Endometrium (tissue), 2 donors: Measurements from ENCODE around the gene NEGR1.
A peak's percentile ranks its signal among the peaks of the same experiment; 100 is the strongest.

Experiments used
- FAIRE-seq: peaks from 2 replicates; lab custom pipeline; 2012; peaks lifted over from hg19 to GRCh38; lab: Jason Lieb, UNC
- donor health status: control.
- donor health status: control.

Gene NEGR1

GRCh38 chr1:72117621-72118020 lies 164.7 kb downstream of the NEGR1 start:
- FAIRE-seq: no peak

DNA sequence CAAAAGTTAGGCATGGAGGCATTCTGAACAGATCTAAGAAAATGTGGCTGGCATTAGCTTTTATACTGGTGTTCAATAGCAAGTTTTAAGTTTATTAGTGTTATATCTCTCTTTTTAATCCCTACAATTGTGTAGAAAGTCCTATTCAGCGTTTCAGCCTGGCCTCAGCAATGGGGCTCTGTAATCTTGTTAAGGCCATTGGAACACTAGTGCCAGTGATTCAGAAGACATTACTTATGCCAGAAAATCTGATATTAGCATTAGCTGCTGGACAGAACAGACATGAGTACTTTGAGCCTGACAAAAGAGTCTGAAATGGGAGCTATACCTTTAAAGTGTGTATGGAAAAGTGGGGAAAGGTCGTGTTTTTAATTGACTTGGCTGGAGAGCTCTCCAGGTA lies 167.0 kb downstream of the NEGR1 start:
- FAIRE-seq: no peak

DNA sequence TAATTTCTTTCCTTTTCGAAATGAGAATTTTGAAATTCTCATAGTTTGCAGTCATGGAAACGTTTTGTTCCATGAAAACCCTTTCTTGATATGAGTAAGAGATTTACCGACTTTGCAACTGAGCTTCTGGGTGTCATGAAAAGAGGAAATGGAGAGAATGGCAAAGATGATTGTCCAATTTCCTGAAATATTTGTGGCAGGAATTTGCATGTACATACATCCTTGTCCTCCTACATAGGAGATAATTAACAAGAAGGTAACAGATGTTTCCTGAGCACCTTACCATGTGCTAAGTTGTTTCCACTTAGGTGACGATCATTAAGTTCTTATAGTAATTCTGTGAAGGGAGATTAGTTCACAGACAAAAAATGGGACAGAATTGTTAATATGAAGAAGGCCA lies 170.7 kb downstream of the NEGR1 start:
- FAIRE-seq: no peak

DNA sequence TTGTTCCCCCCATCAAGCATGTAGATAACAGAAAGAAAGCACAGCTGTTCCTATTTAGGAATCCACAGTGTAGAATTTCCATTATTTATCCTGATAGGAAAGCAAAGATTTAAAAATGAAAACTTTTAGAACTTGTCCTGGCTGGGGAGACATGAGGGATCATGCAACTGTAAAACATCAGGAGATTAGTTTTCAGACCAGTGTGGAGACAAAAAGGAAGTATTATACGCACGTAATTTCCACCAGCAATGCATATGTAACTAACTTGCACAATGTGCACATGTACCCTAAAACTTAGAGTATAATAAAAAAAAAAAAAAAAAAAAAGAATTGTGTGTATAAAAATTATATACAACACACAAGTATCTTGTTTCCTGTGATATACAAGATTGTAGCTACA lies 172.4 kb downstream of the NEGR1 start:
- FAIRE-seq: no peak

GRCh38 chr1:72105201-72105600 lies 177.1 kb downstream of the NEGR1 start:
- no peak for FAIRE-seq

DNA sequence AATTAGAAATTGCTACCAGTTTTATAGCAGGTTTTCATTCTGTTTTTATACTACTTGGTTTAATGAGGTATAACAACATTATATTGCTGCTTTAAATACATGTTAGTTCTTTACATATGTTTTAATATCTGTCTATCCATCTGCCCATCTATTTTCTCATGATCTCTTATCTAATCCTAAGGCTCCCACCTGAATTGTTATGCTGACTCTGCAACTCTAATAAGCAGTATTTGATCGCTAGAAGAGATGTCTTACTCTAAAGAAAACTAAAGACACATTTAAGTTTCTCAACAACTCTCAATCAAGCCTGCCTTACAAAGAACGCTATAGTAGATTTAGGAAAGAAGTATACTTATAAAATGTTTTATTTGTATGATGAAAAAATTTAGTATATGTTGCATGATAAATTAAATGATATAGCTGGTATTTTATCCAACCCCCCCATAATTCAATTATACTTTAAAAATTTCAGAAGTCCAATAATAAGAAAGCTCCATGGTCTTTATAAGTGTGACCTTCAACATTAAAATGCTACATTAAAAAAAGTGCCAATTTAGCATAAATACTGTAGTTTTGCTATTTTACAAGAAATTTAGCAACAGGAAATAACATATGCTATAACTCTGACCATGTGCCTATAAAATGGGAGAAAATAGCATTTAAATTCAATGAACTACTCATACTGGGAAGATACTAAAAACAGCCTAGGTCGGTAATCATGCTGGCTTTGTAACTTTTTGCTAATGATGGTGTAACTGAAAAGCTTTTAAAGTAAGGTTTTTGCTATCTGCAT lies 180.3 kb downstream of the NEGR1 start:
- FAIRE-seq: no peak

DNA sequence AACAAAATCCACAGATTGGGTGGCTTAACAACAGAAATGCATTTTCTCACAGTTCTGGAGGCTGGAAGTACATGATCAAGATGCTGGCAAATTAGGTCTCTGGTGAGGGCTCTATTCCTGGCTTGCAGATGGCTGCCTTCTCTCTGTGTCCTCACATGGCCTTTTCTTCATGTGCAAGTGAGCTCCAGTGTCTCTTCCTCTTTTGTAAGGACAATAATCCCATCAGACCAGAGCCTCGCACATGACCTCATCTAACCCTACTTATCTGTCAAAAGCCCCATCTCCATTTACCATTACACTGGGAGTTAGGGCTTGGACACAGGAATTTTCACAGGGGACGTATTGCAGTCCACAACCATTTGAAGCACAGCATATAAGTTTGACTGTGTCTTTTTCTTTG lies 181.6 kb downstream of the NEGR1 start:
- FAIRE-seq: no peak

- FAIRE-seq: no peak
Measured at GRCh38 chr1:72097851-72098570, 184.3 kb downstream of the NEGR1 start.

DNA sequence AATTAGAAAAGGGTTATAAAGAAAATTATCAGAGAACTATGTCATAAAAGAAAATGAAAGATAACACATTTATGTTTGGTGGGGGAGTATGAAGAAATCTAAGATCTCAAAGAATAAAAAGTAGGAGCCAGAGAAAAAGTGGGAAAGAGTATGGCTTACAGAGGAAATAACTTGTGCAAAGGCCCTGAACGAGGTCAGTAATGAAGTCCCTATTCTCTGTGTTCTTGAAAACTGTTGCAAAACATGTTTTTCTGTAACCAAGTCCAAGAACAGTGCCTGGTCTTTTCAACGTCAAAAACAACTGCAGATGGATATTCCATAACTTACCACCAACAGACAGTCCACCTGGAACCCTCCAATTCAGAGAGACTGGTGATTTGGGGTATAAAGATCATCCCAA lies 188.1 kb downstream of the NEGR1 start:
- no peak for FAIRE-seq

DNA sequence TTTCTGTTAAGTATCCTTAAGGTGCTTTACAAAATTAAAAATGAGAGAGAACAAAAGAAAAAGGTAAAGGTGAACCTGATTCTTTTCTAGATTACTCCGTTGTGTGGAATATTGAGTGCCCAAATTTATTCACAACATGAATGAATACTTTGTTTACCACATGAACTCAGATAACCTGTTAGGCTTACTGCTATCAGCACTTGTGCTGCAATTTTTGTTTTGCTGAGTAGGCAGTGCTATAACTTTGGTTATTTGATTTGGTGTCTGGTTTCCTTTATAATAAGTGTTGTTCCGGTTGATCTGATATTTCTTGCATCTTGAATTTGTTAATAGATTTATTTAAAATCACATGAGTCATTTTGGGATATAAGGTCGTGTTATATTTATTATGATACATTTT lies 195.9 kb downstream of the NEGR1 start:
- FAIRE-seq: no peak

DNA sequence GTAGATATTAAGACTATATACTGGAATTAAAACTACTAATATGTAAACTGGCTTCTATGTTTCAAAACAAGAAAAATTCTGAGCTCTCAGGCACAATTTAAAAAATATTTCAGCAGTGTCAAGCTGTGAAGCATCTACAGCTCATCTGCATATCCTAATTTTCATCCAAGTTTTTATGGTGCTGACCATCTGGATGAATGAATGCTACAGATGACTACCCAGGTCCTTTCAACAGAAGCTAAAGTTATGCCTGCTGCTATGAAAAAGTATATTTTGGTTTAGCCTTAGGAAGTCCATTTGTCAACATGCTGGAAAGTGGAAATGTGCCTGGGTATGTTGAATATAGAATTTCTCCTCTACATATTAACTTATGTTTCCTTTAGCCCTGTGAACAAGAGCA lies 206.9 kb downstream of the NEGR1 start:
- FAIRE-seq: no peak

DNA sequence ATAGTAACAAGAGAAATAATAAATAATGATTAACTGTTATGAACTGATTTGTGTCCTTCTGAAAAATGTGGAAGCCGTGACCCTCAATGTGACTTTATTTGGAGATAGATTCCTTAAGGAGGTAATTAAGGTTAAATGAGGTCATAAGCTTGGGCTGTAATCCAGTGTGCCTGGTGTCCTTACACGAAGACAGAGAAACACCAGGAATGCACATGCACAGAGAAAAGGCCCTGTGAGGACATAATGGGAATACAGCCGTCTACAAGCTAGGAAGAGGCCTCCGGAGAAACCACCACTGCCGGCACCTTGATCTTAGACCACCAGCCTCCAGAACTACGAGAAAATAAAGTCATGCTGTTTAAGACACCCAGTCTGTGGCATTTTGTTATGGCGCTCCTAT lies 215.9 kb downstream of the NEGR1 start:
- FAIRE-seq: peak; percentile 23

DNA sequence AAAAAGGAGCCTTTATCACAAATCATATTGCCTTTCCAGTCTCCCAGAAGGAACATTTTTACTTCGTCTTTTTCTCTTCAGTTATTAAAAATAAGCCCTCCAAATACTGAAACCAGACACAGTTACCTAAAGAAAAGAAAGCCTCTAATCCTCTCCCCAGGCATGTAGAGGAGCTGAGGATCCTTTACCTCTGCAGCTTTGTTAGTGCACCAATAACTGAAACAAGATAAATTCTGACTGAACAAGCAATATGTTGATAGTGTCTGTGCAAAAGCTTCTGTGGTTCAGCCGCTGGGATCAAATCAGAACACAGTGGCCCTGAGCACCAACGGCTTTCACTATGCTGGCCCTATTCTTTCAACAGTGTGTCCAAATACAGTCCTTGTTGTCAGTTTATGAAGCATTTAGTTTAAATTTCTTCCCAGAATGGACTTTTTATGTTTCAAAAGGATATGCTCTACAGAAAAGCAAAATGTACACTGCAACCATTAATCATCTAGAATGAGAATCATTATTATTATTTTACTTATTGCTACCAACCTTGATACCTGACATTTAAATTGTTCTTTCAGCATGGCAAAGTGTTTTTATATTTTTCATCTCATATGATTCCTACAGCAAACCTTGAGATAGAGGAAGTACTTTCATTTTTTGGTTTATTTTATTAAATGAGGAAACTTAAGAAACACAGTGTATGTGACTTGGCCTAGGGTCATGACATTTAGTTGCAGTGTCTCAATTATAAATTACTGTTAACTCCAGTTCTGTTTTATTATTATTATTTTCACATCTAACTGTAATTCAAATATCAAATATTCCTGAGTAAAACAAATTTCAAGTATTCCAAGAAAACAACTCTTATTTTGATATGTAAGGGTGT lies 217.9 kb downstream of the NEGR1 start:
- FAIRE-seq: no peak

DNA sequence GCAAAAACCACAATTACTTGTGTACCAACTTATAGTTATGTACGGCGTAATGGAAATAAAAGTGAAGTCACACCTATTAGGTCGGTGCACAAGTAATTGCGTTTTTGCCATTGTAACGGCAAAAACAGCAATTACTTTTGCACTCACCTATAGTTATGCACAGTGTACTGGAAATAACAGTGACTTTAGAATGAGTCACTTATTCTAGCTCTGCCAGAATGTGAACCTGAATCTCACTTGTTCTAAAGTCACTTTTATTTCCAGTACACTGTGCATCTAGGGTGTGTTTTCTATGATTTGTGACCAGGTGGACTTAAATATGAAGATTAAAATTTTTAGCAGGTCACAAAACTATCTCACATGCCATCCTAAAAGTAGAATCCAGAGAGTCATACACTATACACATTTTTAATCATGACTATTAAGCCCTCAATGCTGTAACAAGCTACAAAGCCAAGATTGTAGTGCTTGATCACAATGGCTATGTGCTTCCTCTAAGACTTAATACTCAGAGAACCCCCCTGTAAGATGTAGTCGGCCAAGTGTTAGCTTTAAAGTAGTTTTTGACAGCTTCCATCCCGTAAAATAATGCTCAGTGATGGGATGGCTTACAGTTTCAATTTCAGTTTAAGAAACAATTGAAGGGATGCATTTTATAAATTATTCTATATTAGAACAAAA lies 218.8 kb downstream of the NEGR1 start:
- no peak for FAIRE-seq

DNA sequence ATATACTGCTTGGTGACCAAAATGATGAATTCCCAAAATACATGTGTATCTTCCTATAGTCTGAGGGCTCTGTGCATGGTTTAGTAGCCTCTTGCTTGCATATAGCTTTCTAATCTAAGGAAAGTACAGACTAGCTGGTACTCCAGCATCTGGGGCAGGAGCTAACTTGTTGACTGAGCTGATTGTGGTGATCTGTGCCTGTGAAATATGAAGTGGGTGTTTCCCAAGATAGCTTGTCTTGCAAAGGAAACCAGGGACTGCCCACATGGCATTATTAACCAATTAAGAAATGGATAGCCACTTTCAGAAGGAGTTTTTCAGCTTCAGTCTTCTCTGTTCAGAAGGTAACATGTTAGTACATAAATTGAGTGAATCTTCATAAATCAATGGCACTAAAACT lies 219.8 kb downstream of the NEGR1 start:
- FAIRE-seq: no peak

DNA sequence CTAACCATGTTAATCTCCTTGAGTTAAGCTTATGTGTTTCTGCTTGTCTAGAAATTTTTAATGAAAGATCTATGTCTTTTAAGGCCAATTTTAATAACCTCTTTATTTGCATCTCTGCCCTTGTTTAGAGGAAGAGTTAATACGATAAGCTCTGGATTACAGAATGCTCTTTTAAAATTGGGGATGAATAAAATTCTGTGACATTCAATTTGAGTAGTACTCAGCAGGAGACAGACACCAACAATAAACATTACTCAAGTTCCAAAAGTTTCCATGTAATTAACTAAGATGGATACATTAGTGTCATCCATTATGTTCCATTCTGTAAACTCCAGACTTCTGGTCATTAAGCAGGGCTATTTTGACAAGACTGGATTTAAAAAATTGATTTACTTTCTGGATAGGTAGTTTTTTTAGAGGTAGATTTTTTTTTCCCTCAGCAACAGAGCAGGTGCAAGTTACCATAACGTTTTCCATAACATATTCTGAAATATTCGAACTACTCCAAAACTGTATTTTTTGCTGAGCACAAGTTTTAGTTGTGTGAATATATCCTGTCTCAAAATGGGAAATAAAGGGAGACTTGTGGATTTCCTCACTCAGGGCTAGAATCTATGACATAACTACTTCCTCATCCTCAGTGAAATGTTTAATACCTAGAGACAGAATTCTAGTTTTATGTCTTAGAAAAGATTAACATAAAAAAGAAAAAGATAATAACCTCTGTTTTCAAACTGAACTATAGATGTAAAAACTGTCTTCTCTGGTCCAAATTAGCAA lies 221.7 kb downstream of the NEGR1 start:
- FAIRE-seq: no peak

- FAIRE-seq: no peak
Measured at GRCh38 chr1:72056516-72056915, 225.8 kb downstream of the NEGR1 start.

DNA sequence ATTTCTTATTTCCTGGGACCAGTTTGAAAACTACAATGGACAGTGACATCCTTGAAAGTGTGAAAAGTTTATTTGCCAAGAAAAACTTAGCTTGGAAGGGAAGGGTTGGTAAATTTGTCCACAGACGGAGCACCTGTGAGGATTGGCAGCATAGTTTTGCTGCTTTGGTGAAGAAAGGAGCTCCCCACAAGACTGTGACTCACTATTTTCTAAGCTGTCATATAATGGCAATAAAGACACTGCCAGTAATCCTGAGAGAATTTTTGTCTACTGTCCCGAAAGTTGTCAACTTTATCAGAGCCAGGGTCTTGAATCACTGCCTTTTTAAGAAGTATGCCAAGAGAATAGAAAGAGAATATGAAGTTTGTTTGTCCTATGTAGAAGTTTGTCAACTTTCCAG lies 230.8 kb downstream of the NEGR1 start:
- FAIRE-seq: no peak

DNA sequence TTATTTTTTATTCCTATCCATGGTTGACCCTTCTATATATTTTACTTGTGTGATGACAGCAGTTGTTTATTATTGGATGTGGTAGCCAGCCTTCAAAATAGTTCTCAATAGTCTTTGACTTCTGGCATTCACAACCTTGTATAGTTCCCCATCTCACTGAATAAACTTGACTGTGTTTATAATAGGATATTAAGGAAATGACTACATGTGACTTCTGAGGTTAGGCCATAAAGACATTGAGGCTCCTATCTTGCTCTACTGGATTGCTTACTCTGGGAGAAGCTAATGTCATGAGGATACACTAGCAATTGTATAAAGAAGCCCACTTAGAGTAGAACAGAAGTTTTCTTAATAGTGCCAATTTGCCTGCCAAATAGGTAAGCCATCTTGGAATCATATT lies 231.8 kb downstream of the NEGR1 start:
- FAIRE-seq: no peak

- peak; percentile 62 for FAIRE-seq
Measured at GRCh38 chr1:72037745-72038343, 244.5 kb downstream of the NEGR1 start.

DNA sequence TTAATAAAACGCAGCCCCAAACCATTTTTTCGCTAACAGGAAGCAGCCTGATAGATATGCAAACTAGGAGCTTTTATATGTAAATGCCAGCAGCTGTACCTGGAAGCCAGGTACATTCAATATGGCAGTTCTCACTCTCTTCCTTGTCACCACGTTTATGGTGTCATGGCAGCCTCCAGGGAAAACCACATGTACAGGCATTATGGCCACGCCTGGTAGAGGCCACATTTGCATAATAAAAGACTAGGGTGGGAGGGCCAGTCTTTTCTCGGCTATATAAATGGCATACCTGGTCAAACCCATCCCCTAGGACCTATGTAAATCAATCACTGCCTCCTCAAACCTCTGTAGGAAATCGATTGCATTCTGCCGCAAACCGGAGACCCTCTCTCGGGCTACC lies 247.5 kb downstream of the NEGR1 start:
- no peak for FAIRE-seq
